CD4-positive, alpha-beta T cell treated with Interleukin-4 for 1 hour (primary cell): Measurements from ENCODE around the gene UVRAG.

Source experiments
- DNase-seq, 2 donors: peaks; one replicate each; pipeline ENCODE4 v3.0.0-alpha.2; 2020 to 2022

Gene UVRAG

GRCh38 chr11:76083563-76084451, 268.8 kb downstream of the UVRAG start:
- DNase-seq = no peak

GRCh38 chr11:76085270-76085669, 270.3 kb downstream of the UVRAG start:
- DNase-seq = no peak

- no peak for DNase-seq
These were observed 272.0 kb downstream of the UVRAG start for GRCh38 chr11:76086743-76087635.

- DNase-seq = no peak
These were observed 272.7 kb downstream of the UVRAG start for GRCh38 chr11:76087749-76088148.

GRCh38 chr11:76088511-76088910, 273.5 kb downstream of the UVRAG start:
- no peak for DNase-seq

GRCh38 chr11:76090174-76090573, 275.2 kb downstream of the UVRAG start:
- no peak for DNase-seq

GRCh38 chr11:76090821-76091220, 275.8 kb downstream of the UVRAG start:
- DNase-seq = no peak

- DNase-seq = no peak
These were observed 279.7 kb downstream of the UVRAG start for GRCh38 chr11:76094740-76095139.

GRCh38 chr11:76095891-76096290, 280.9 kb downstream of the UVRAG start:
- DNase-seq = no peak

GRCh38 chr11:76096552-76096951, 281.5 kb downstream of the UVRAG start:
- no peak for DNase-seq

- no peak for DNase-seq
These were observed 287.8 kb downstream of the UVRAG start for GRCh38 chr11:76102802-76103201.

- DNase-seq = no peak
These were observed 288.4 kb downstream of the UVRAG start for GRCh38 chr11:76103460-76103859.

GRCh38 chr11:76104285-76104684, 289.3 kb downstream of the UVRAG start:
- DNase-seq = no peak

GRCh38 chr11:76105637-76106036, 290.6 kb downstream of the UVRAG start:
- DNase-seq = no peak

GRCh38 chr11:76107971-76108370, 293.0 kb downstream of the UVRAG start:
- no peak for DNase-seq

GRCh38 chr11:76114238-76114637, 299.2 kb downstream of the UVRAG start:
- DNase-seq = no peak

- no peak for DNase-seq
These were observed 300.5 kb downstream of the UVRAG start for GRCh38 chr11:76115555-76115954.

GRCh38 chr11:76119032-76119431, 304.0 kb downstream of the UVRAG start:
- DNase-seq = no peak

- DNase-seq = no peak
These were observed 304.8 kb downstream of the UVRAG start for GRCh38 chr11:76119779-76120178.

GRCh38 chr11:76120513-76121101, 305.6 kb downstream of the UVRAG start:
- no peak for DNase-seq

GRCh38 chr11:76123248-76123647, 308.2 kb downstream of the UVRAG start:
- DNase-seq = no peak

- no peak for DNase-seq
These were observed 310.1 kb downstream of the UVRAG start for GRCh38 chr11:76124905-76125770.
